GM10248 (cell line): ENCODE data around the gene MICAL2.

Experiments
- CTCF ChIA-PET: fragments of 300-600 bp; sonication (Branson Sonifier 250); formaldehyde crosslinking; extraction: SDS; loops from one replicate; lab custom pipeline; 2021; ENCODE audit warnings: antibody characterized with exemption; lab: Yijun Ruan, JAX
- POLR2A ChIA-PET: fragments of 350-650 bp; sonication (Branson Sonifier 250); formaldehyde crosslinking; extraction: SDS; loops from one replicate; lab custom pipeline; 2020; ENCODE audit warnings: antibody characterized with exemption; lab: Yijun Ruan, JAX
- DNase-seq: peaks from one replicate; pipeline ENCODE4 v3.0.0; 2012; ENCODE audit errors: extremely low spot score
- TF ChIP-seq, protein P1 (sequence below): IDR thresholded peaks from 2 replicates; pipeline ENCODE4 v1.5.1; 2012; ENCODE audit warnings: mild to moderate bottlenecking, low read depth; ENCODE audit errors: extremely low read depth, missing control alignments, control extremely low read depth

Gene MICAL2

GRCh38 chr11:12271826-12272366 is 161.5 kb downstream of the MICAL2 start:
- TF ChIP-seq, protein P1, sequence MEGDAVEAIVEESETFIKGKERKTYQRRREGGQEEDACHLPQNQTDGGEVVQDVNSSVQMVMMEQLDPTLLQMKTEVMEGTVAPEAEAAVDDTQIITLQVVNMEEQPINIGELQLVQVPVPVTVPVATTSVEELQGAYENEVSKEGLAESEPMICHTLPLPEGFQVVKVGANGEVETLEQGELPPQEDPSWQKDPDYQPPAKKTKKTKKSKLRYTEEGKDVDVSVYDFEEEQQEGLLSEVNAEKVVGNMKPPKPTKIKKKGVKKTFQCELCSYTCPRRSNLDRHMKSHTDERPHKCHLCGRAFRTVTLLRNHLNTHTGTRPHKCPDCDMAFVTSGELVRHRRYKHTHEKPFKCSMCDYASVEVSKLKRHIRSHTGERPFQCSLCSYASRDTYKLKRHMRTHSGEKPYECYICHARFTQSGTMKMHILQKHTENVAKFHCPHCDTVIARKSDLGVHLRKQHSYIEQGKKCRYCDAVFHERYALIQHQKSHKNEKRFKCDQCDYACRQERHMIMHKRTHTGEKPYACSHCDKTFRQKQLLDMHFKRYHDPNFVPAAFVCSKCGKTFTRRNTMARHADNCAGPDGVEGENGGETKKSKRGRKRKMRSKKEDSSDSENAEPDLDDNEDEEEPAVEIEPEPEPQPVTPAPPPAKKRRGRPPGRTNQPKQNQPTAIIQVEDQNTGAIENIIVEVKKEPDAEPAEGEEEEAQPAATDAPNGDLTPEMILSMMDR, result no peak
- POLR2A ChIA-PET, result no interaction called here
- DNase-seq, result no peak
- CTCF ChIA-PET, result interaction anchor here (0.8 to 3.8 kb wide), 5 partner anchors 10 to 227 kb away, joined by 3 to 20 read pairs (median 7); no protein-coding TSS in a partner anchor

- ChIA-PET CTCF (interaction anchor here (1.6 to 3.8 kb wide), 4 partner anchors 9 to 229 kb away, joined by 5 to 20 read pairs (median 10); no protein-coding TSS in a partner anchor), POLR2A (no interaction called here)
- no peak for DNase-seq
- TF ChIP-seq, protein P1, result no peak
Measured at GRCh38 chr11:12272821-12273617, 162.6 kb downstream of the MICAL2 start.

DNA sequence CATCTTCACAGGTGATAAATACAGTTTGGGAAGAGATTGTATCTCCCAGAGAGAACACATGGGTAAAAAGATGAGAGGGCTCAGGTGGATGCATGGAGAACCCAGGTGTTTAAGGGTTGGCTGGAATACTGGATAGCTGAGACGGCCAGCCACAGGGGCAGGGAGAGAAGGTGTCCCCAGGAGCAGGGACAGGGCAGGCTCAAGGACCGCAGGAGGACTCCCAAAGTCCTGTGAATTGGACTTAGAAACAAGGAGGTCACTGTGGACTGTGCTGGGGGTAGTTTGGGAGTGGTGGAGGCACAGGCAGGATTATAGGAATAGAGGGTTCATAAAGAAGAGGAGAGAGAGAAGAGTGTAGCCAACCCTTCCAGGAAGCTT is 163.2 kb downstream of the MICAL2 start:
- TF ChIP-seq, protein P1, result no peak
- ChIA-PET CTCF (interaction anchor here (2.9 kb wide), 1 partner anchor 226 kb away, joined by 12 read pairs; no protein-coding TSS in a partner anchor), POLR2A (no interaction called here)
- no peak for DNase-seq

GRCh38 chr11:12274056-12274455 is 163.7 kb downstream of the MICAL2 start:
- TF ChIP-seq, protein P1, result no peak
- no peak for DNase-seq
- ChIA-PET CTCF (interaction anchor here (2.9 kb wide), 1 partner anchor 226 kb away, joined by 12 read pairs; no protein-coding TSS in a partner anchor), POLR2A (no interaction called here)

DNA sequence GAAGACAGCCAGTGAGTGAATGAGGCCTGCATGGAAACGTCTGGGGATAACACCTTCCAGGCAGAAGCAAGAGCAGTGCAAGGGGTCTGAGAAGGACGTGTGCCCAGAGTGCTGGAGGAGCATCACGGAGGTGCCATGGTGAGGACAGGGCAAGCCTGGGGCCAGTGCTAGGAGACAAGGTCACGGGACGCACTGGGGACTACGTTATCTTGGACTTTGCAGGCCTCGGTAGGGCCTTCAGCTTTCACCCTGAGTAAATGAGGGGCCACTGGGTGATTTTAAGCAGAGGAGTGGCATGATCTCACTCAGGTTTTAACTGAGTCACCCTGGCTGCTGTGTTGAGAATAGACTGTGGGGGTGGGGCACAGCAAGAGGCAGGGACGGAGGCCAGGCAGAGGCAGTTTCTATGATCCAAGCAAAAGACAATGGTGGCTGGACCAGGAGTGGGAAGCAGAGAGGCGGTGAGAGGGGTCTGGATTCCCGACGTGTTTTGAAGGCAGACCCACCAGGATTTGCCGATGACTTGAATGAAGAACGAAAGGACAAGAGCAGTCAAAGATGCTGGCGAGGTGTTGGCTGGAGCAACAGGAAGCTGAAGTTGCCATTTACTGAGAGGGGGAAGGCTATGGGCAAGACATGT is 164.3 kb downstream of the MICAL2 start:
- TF ChIP-seq, protein P1, result no peak
- ChIA-PET CTCF (interaction anchor here (20.1 kb wide), 1 partner anchor 221 kb away, joined by 578 read pairs; no protein-coding TSS in a partner anchor), POLR2A (no interaction called here)
- no peak for DNase-seq

GRCh38 chr11:12275818-12276217 is 165.4 kb downstream of the MICAL2 start:
- DNase-seq, result no peak
- CTCF ChIA-PET, result interaction anchor here (20.1 kb wide), 1 partner anchor 222 kb away, joined by 578 read pairs; no protein-coding TSS in a partner anchor
- POLR2A ChIA-PET, result no interaction called here

More at GRCh38 chr11:12275818-12276217, 165.4 kb downstream of the MICAL2 start:
- TF ChIP-seq, protein P1, result no peak
